GM18498 (cell line): ENCODE data around the gene ATP1A3.

Experiments
- ATAC-seq: cut with Tn5 transposase; IDR thresholded peaks from one replicate; pipeline ENCODE4 v1.9.1; 2021; ENCODE audit warnings: mild to moderate bottlenecking, moderate library complexity; ENCODE audit not compliant: unreplicated experiment

ATP1A3 gene

GRCh38 chr19:41988947-41989346 is 5.1 kb downstream of the ATP1A3 start:
- ATAC-seq = no peak

GRCh38 chr19:41987141-41987860 is 6.7 kb downstream of the ATP1A3 start:
- no peak for ATAC-seq

- no peak for ATAC-seq
These were observed 9.1 kb downstream of the ATP1A3 start for GRCh38 chr19:41984961-41985360.

- no peak for ATAC-seq
These were observed 12.3 kb downstream of the ATP1A3 start for GRCh38 chr19:41981724-41982123.

GRCh38 chr19:41978470-41978869 is 15.6 kb downstream of the ATP1A3 start:
- no peak for ATAC-seq

GRCh38 chr19:41977916-41978315 is 16.1 kb downstream of the ATP1A3 start:
- ATAC-seq = no peak

- ATAC-seq = no peak
These were observed 19.4 kb downstream of the ATP1A3 start for GRCh38 chr19:41974652-41975051.

- no peak for ATAC-seq
These were observed 22.7 kb downstream of the ATP1A3 start for GRCh38 chr19:41971363-41971762.

- no peak for ATAC-seq
These were observed 24.1 kb downstream of the ATP1A3 start for GRCh38 chr19:41969772-41970458.

GRCh38 chr19:41968751-41969595 is 25.1 kb downstream of the ATP1A3 start:
- no peak for ATAC-seq

- ATAC-seq = no peak
These were observed 26.8 kb downstream of the ATP1A3 start for GRCh38 chr19:41967054-41967783.

- no peak for ATAC-seq
These were observed 28.9 kb downstream of the ATP1A3 start for GRCh38 chr19:41965106-41965505.

GRCh38 chr19:41960973-41961372 is 33.1 kb downstream of the ATP1A3 start:
- ATAC-seq = no peak

GRCh38 chr19:41959056-41960053 is 34.7 kb downstream of the ATP1A3 start, which contains the start of gene RABAC1:
RABAC1 (minus strand) TSS chr19:41959321; CDS start chr19:41959292, 29 bp downstream.
- ATAC-seq = peak; percentile 90

- ATAC-seq = peak; percentile 51
These were observed 35.5 kb downstream of the ATP1A3 start for GRCh38 chr19:41958367-41959055.

GRCh38 chr19:41957838-41958366 is 36.1 kb downstream of the ATP1A3 start:
- no peak for ATAC-seq

GRCh38 chr19:41957161-41957837 is 36.7 kb downstream of the ATP1A3 start:
- no peak for ATAC-seq

GRCh38 chr19:41956621-41957020 is 37.4 kb downstream of the ATP1A3 start:
- ATAC-seq = no peak
